Astrocyte (in vitro differentiated cells and primary cell): ENCODE measurements around the gene OR6B2. TPM values are rescaled to one million over a fixed set of nuclear protein-coding genes. Genes with fewer than 3 reads are reported as not detected.
A peak's percentile ranks its signal among the peaks of the same experiment; 100 is the strongest.

Source experiments
- DNase-seq: peaks from one replicate; pipeline ENCODE4 v3.0.0-alpha.2; 2010; ENCODE audit warnings: low read depth
- FAIRE-seq: peaks from 2 replicates; lab custom pipeline; 2011; peaks lifted over from hg19 to GRCh38; lab: Jason Lieb, UNC
- H2AFZ ChIP-seq: 2 replicates; pipeline ENCODE4 v1.6.0; 2012; ENCODE audit warnings: low read depth, low read length, inconsistent platforms
- H3K27ac ChIP-seq: 2 replicates; pipeline ENCODE4 v1.5.1; 2011; ENCODE audit warnings: low read depth, low read length, inconsistent platforms
- H3K27me3 ChIP-seq: 2 replicates; pipeline ENCODE4 v1.6.0; 2011; ENCODE audit warnings: low read length, inconsistent platforms; ENCODE audit not compliant: insufficient read depth
- H3K36me3 ChIP-seq: 2 replicates; pipeline ENCODE4 v1.5.1; 2011; ENCODE audit warnings: low read length, inconsistent platforms; ENCODE audit not compliant: insufficient read depth
- H3K4me1 ChIP-seq: 2 replicates; pipeline ENCODE4 v1.5.1; 2011; ENCODE audit warnings: low read length, inconsistent platforms; ENCODE audit not compliant: insufficient read depth
- H3K4me2 ChIP-seq: 2 replicates; pipeline ENCODE4 v1.6.0; 2012; ENCODE audit warnings: low read length, inconsistent platforms
- H3K4me3 ChIP-seq: 2 replicates; pipeline ENCODE4 v1.5.1; 2011; ENCODE audit warnings: low read depth, mild to moderate bottlenecking, low read length, inconsistent platforms; ENCODE audit not compliant: insufficient read depth
- H3K79me2 ChIP-seq: 2 replicates; pipeline ENCODE4 v1.6.0; 2012; ENCODE audit warnings: mild to moderate bottlenecking, low read length, inconsistent platforms; ENCODE audit not compliant: insufficient read depth
- H3K9ac ChIP-seq: 2 replicates; pipeline ENCODE4 v1.6.0; 2012; ENCODE audit warnings: mild to moderate bottlenecking, low read length, inconsistent platforms
- H3K9me3 ChIP-seq: 2 replicates; pipeline ENCODE4 v1.5.1; 2012; ENCODE audit warnings: low read depth, mild to moderate bottlenecking, low read length, inconsistent platforms; ENCODE audit not compliant: insufficient read depth
- H4K20me1 ChIP-seq: 2 replicates; pipeline ENCODE4 v1.6.0; 2012; ENCODE audit warnings: low read length, inconsistent platforms; ENCODE audit not compliant: insufficient read depth
- H3K27ac Mint-ChIP-seq: one replicate; pipeline ENCODE4 v1.8.0; 2021; ENCODE audit warnings: mild to moderate bottlenecking, mixed read lengths; ENCODE audit not compliant: unreplicated experiment
- H3K27me3 Mint-ChIP-seq: one replicate; pipeline ENCODE4 v1.8.0; 2021; ENCODE audit warnings: low read depth, mixed read lengths; ENCODE audit not compliant: unreplicated experiment
- H3K36me3 Mint-ChIP-seq: one replicate; pipeline ENCODE4 v1.8.0; 2021; ENCODE audit warnings: low read depth, mixed read lengths; ENCODE audit not compliant: unreplicated experiment
- H3K4me1 Mint-ChIP-seq: one replicate; pipeline ENCODE4 v1.8.0; 2021; ENCODE audit warnings: low read depth, mixed read lengths; ENCODE audit not compliant: unreplicated experiment
- H3K4me3 Mint-ChIP-seq: one replicate; pipeline ENCODE4 v1.8.0; 2021; ENCODE audit warnings: mild to moderate bottlenecking, moderate library complexity, mixed read lengths; ENCODE audit not compliant: unreplicated experiment
- H3K9me3 Mint-ChIP-seq: one replicate; pipeline ENCODE4 v1.8.0; 2021; ENCODE audit warnings: mild to moderate bottlenecking, mixed read lengths; ENCODE audit not compliant: unreplicated experiment
- CTCF ChIP-seq: IDR thresholded peaks from 2 replicates; pipeline ENCODE4 v1.5.1; 2011; ENCODE audit warnings: low read depth, mild to moderate bottlenecking, inconsistent platforms, low read length, moderate library complexity; ENCODE audit not compliant: insufficient read depth
- EZH2 ChIP-seq: IDR thresholded peaks from 2 replicates; pipeline ENCODE4 v1.6.1; 2012; ENCODE audit warnings: mild to moderate bottlenecking, low read length, inconsistent platforms; ENCODE audit not compliant: insufficient read depth
- total RNA-seq: library from RNA; stranded (reverse); gene quantifications from 2 replicates; pipeline ENCODE4 v1.2.1, GENCODE V29; 2021

Gene OR6B2
- total RNA-seq, 1 donor from 2014 or later, result not detected

- peaks cover 21% of the 10 kb centered on the region for H3K36me3 Mint-ChIP-seq
Measured at GRCh38 chr2:240018071-240018750, 12.0 kb downstream of the OR6B2 start.

DNA sequence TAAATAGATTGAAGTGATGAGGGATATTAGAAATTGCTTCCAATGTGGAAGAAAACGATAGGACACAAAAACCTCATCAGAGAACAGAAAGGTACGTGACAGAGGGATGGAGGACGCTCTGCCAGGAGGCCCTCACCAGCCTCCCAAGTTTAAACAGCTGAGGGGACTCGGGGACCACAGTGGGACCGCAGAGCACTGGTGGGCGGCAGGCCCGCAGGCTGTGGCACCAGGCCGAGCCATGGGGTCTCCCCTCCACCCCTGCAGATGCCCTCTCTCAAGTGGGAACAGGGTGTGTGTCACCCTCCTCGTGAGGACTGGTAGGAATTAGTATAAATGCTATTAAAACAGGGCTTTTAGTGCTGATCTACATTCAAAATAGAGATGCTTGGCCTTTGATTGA, 15.9 kb downstream of the OR6B2 start:
- H3K4me1 ChIP-seq, result no peaks in the 10 kb centered on the region
- no peak for FAIRE-seq
- TF ChIP-seq EZH2 (no peak), CTCF (no peak)

More at GRCh38 chr2:240018071-240018750, 12.0 kb downstream of the OR6B2 start:
- Histone ChIP-seq H3K4me2 (no peak overlapping the region), H3K36me3 (peaks cover 29% of the 10 kb centered on the region), H3K79me2 (peaks cover 45% of the 10 kb centered on the region), H3K4me1 (no peaks in the 10 kb centered on the region), H3K4me3 (no peak overlapping the region), H3K9me3 (no peaks in the 10 kb centered on the region), H3K27ac (no peak overlapping the region), H3K27me3 (no peaks in the 10 kb centered on the region), H3K9ac (no peak overlapping the region), H2AFZ (no peak overlapping the region), H4K20me1 (peaks cover 63% of the 10 kb centered on the region)
- H3K4me3 Mint-ChIP-seq, result no peak overlapping the region
- no peak overlapping the region for H3K27ac Mint-ChIP-seq
- no peaks in the 10 kb centered on the region for H3K9me3 Mint-ChIP-seq
- H3K27me3 Mint-ChIP-seq, result no peaks in the 10 kb centered on the region
- H3K4me1 Mint-ChIP-seq, result peaks cover 2% of the 10 kb centered on the region
- FAIRE-seq (no peak), DNase-seq (no peak)
- TF ChIP-seq EZH2 (no peak), CTCF (no peak)

GRCh38 chr2:240013343-240013742, 16.9 kb downstream of the OR6B2 start:
- H2AFZ ChIP-seq, result no peak overlapping the region
- H3K79me2 ChIP-seq, result peaks cover 9% of the 10 kb centered on the region
- no peaks in the 10 kb centered on the region for H3K4me1 Mint-ChIP-seq
- H3K27ac ChIP-seq, result no peak overlapping the region
- H3K27me3 Mint-ChIP-seq, result no peaks in the 10 kb centered on the region
- no peak overlapping the region for H3K9ac ChIP-seq
- peaks cover 15% of the 10 kb centered on the region for H3K36me3 Mint-ChIP-seq
- TF ChIP-seq EZH2 (no peak), CTCF (peak; percentile 24)
- H3K27me3 ChIP-seq, result no peaks in the 10 kb centered on the region
- peaks cover 41% of the 10 kb centered on the region for H4K20me1 ChIP-seq
- no peak overlapping the region for H3K4me3 ChIP-seq
- peak; percentile 10 for DNase-seq
- no peak for FAIRE-seq
- H3K9me3 Mint-ChIP-seq, result no peaks in the 10 kb centered on the region
- no peaks in the 10 kb centered on the region for H3K9me3 ChIP-seq
- no peaks in the 10 kb centered on the region for H3K4me1 ChIP-seq
- H3K4me3 Mint-ChIP-seq, result no peak overlapping the region
- peaks cover 36% of the 10 kb centered on the region for H3K36me3 ChIP-seq
- H3K27ac Mint-ChIP-seq, result no peak overlapping the region
- no peak overlapping the region for H3K4me2 ChIP-seq

More for the DNA sequence above, 15.9 kb downstream of the OR6B2 start:
- Histone ChIP-seq H3K36me3 (peaks cover 32% of the 10 kb centered on the region), H4K20me1 (peaks cover 44% of the 10 kb centered on the region), H3K4me2 (no peak overlapping the region), H3K9ac (no peak overlapping the region), H3K27me3 (no peaks in the 10 kb centered on the region), H3K79me2 (peaks cover 9% of the 10 kb centered on the region), H3K4me3 (no peak overlapping the region), H2AFZ (no peak overlapping the region), H3K27ac (no peak overlapping the region), H3K9me3 (no peaks in the 10 kb centered on the region)
- no peaks in the 10 kb centered on the region for H3K27me3 Mint-ChIP-seq
- H3K36me3 Mint-ChIP-seq, result peaks cover 18% of the 10 kb centered on the region
- H3K27ac Mint-ChIP-seq, result no peak overlapping the region
- no peaks in the 10 kb centered on the region for H3K9me3 Mint-ChIP-seq
- DNase-seq, result no peak
- no peaks in the 10 kb centered on the region for H3K4me1 Mint-ChIP-seq
- no peak overlapping the region for H3K4me3 Mint-ChIP-seq
